Measurements from ENCODE around the gene KLHL22.
"Not testable (repeated sequence)": the region's sequence is repeated elsewhere in the genome, so short reads cannot be mapped to it uniquely, and the experiment has no call there.

KLHL22 gene

DNA sequence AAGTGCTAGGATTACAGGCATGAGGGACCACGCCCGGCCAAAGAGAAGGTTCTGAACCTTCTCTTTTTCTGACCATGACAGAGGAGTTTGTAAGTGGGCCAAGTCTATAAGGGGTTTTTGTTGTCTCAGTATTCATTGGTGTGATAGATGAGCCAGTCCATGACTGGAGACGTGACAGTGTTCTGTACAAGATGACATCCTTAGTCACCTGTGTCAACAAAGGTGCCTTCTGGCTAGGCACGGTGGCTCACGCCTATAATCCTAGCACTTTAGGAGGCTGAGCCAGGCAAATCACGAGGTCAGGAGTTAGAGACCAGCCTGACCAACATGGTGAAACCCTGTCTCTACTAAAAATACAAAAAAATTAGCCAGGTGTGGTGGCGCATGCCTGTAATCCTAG is 4.2 kb upstream of the KLHL22 start:
- no peak for DNase-seq (ENCODE audit: low read depth)

DNA sequence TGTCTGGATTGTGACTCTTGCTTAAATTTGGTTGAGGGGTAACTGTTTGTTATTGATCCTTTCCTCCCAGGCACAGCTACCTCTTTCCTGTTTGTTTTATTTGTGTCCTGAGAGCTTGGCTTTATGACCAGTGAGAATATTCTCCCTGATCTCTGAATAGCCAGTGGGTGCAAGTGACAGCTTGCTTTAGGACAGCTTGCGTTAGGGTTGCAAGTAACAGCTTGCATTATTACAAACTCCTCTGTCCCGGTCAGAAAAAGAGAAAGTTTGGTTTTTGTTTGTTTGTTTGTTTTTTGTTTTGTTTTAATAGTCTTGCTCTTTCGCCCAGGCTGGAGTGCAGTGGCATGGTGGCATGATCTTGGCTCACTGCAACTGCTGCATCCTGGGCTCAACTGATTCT is 3.3 kb upstream of the KLHL22 start:
- DNase-seq (ENCODE audit: low read depth): no peak

DNA sequence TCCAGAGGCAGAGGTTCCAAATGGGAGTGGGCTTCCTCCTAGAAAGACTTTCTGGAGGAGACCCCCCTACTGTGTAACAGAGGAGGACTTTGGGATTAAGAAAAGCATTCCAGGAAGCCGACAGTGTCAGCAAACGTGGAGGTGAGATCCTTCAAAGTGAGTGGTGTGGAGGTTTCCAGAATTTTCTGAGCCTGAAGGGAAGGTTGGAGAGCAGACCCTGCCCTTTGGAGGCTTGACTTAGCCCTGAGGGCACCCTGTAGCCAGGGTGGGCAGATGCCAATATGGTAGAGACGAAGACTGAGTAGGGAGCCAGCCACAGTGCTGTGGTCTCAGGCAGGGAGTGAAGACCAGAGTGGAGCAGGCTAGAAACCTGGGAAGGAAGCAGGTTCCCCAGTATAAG is 1.8 kb upstream of the KLHL22 start:
- DNase-seq (ENCODE audit: low read depth): no peak

DNA sequence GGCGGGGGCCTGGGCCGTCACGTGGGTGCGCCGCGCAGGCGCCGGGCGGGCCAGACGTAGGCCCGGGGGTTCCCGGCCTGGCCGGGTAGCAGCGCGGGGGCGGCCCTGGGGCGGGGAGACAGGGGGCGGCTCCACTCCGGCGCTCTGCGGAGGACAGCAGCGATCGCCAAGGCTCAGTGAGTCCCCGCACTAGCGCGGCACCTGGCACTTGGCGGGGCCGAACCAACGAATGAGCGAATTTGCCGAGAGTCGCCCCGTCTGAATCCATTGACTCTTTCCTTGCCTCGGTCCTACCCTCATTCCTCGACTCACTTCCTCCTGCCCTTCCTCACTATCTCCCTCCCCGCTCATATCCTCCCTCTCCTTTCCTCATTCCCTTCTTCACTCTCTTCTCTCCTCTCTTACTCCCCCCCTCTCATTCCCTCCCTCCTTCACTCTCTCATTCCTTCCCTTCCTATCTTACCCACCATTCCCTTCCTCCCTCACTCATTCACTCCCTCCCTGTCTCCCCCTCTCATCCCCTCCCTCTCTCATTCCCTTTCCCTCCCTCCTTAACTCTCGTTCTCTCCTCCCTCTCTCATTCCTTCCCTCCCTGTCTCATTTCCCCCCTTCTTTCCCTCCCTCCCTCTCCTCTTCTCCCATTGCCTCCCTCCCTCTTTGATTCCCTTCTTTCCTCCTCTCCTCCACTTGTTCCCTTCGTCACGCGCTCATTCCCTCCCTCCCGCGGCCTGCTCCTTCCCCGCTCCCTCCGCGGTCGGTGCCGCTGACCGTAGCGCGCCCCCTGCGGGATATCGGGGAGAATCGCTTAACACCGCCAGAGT is 476 bp upstream of the KLHL22 start:
- DNase-seq (ENCODE audit: low read depth): peak; percentile 82

DNA sequence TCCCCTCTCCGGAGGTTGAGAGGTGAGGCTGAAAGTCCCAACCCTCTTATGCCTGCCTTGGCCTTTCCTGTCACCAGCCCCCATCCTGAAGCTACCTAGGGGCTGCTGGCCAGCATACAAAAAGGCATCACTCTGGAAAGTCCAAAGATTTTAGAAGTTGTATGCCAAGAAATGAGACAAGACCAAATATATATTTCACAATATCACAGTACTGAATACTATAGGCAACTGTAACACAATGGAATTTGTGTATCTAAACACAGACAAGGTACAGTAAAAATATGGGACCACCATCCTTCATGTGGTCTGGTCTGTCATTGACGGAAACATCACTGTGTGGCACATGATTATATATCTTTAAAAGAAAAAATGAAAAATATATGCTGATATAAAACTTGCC is 4.2 kb downstream of the KLHL22 start:
- no peak for DNase-seq (ENCODE audit: low read depth)

DNA sequence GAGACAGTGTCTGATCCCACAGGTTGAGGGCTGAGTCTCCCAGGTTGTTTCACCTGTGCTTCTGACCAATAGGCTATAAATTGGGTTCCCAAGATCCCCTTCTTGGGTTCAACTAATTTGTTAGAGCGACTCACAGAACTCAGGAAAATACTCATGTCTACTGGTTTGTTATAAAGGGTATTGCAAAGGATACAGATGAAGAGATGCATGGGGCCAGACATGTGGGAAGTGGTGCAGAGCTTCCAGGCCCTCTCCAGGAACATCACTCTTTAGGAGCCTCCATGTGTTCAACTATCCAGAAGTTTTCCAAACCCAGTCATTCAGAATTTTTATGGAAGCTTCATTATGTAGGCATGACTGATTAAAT is 4.7 kb downstream of the KLHL22 start:
- DNase-seq (ENCODE audit: low read depth): no peak

DNA sequence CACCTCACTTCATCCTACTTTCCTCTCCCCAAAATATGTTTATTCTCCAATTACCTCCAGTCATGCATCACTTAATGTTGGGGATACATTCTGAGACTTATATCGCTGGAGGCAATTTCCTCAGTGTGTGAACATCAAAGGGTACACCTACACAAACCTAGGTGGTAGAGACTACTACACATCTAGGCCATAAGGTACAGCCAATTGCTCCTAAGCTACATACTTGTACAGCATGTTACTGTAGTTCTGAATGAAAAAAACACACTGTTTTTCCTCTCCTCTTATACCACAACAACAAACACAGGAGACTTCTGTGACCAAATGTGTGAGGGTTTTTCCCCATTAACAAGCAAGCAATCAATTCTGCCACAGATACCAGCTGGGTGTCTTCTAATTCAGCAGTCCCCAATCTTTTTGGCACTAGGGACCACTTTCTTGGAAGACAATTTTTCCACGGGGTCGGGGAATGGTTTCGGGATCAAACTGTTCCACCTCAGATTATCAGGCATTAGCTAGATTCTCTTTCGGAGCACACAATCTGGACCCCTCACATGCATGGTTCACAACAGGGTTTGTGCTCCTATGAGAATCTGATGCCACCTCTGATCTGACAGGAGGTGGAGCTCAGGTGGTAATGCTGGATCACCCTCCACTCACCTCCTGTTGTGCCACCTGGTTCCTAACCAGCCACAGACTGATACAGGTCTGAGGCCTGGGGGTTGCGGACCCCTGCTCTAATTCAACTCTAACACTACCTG is 5.2 kb downstream of the KLHL22 start:
- no peak for DNase-seq (ENCODE audit: low read depth)

DNA sequence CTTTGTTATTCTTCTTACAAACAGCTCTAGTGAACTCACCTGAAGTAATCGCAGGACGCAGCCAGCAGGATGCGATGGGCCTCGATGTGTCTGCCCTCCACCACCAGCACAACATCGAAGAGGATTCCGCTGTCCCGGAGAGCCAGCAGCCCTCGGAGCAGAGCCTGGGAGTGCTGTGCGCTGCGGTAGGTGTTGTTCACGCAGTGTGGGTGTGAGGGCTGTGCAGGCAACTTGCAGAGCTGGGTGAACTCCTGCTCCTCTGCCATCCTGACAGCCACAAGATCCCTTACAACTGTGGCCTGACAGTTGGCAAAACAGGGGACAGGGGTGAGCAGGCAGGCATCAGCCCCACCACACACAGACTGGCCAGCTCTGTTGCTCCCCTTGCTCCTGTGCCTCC is 6.6 kb downstream of the KLHL22 start:
- DNase-seq (ENCODE audit: low read depth): no peak

DNA sequence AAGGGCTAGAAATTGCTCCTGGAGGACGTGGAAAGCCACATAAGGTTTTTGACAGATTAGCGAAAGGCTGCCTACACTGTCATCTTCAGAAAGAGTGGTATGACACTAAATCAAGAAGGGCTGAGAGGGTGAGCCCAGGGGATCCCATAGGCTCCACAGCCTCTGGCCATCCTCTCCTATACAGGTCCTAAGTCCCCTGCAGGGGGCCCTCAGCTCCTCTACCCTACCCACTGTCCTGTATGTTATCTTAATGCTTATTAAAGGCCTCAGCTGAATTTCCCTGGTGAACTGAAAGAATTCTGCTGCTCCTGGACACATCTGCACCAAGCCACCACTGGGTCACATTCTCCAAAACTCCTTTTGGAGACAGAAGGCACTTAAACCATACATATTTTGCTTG is 7.9 kb downstream of the KLHL22 start:
- no peak for DNase-seq (ENCODE audit: low read depth)

DNA sequence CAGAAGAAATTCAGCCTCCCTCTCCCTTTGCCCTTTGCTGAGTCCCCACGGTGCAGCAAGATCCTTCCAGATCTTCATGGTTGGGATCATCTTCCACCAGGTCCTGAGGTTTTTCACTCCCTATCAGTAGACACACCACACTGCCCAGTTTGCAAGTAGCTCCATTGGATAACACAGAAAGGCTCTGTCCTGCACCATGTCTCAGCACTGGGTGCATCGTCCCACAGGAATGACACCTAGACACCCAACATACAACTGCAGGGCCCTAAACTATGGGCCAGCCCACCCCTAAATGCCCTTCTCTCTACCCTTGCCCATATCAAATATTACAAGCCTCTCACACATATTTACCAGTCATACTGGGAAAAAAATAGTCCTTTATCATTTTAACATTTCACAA is 9.4 kb downstream of the KLHL22 start:
- DNase-seq (ENCODE audit: low read depth): no peak

DNA sequence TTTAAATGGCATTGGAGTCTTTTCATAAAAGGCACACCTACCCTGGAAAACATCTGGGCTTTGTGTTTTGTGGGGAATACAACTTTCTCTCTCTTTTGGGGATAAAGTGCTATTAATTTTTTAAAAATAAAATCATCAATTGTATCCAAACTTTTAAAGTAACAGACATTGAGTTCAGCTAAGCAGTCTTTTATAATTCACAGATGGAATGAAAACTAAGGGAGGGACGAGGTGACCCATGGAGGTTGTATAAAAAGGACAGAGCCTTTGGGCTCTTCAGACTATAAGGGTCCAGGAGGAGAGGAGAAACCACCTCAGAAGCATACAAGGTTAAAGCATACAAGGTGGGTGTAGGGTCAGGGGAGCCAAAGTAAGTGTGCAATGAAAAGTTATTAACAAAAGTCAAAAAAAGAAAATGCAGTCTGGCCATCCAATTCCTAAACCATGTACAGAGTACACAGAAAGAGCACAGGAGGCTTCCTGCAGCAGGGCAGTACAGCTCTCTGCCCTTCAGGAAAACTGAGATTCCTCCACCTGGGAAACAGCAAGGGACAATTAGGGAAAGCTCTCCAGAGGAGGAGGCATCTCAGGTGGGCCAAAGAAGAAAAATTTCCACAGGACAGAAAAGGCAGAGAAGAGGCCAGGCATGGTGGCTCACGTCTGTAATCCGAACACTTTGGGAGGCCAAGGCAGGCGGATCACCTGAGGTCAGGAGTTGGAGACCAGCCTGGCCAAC is 10.5 kb downstream of the KLHL22 start:
- DNase-seq (ENCODE audit: low read depth): no peak

DNA sequence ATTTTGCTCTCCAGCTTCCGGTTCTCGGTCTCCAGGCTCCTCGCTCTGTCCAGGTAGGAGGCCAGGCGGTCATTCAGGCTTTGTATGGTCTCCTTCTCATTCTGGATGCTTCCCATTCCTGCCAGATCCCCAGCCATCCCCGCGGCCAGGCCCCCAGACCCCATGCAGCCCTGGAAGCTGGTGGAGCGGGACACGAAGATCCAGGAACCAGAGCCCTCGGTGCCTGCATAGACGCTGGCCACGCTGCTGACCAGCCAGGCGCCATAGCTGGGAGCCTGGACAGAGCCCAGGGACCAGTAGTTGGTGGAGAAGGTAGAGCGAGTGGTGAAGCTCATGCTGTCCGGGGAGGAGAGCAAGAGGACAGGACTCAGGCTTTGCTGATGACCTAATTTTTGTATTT is 11.8 kb downstream of the KLHL22 start:
- no peak for DNase-seq (ENCODE audit: low read depth)

DNA sequence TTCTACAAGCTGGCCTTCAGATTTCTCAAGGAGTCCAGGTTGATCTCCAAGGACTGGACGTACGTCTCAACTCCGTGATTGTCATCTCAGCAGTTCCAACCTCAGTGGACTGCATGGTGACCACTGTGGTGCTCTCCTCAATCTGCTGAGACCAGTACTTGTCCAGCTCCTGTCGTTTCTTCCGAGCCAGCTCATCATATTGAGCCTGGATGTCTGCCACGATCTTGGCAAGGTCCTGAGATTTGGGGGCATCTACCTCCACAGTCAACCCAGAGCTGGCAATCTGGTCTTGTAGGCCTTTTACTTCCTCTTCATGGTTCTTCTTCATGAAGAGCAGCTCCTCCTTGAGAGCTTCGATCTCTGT is 12.5 kb downstream of the KLHL22 start:
- not testable (repeated sequence) for DNase-seq (ENCODE audit: low read depth)

DNA sequence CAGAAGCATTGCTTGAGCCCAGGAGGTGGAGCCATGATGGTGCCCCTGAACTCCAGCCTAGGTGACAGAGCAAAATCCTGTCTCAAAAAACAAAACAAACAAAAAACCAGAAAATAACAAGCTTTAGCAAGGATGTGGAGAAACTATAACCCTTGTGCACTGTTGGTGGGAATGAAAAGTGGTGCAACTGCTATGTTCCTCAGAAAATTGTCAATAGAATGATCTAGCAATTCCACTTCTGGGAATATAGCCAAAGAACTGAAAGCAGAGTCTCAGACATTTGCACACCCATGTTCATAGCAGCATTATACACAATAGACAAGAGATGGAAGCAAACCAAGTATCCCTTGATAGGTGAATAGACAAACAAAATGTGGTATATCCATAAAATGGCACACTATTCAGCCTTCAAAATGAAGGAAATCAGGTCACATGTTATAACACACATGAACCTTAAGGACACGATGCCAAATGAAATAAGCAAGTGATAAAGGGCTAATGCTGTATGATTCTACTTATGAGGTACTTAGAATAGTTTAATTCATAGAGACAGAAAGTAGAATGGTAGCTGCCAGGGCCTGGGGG is 15.9 kb downstream of the KLHL22 start:
- no peak for DNase-seq (ENCODE audit: low read depth)

DNA sequence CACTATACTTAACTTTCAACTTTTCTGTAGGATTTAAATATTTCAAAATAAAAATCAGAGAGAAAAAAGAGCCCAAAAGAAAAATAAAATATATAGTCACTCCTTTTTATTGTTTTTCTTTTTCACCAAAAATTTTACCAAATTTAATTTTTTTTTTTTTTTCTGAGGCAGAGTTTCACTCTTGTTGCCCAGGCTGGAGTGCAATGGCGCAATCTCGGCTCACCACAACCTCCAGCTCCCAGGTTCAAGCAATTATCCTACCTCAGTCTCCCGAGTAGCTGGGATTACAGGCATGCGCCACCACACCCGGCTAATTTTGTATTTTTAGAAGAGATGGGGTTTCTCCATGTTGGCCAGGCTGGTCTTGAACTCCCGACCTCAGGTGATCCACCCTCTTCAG is 17.5 kb downstream of the KLHL22 start:
- DNase-seq (ENCODE audit: low read depth): not testable (repeated sequence)

DNA sequence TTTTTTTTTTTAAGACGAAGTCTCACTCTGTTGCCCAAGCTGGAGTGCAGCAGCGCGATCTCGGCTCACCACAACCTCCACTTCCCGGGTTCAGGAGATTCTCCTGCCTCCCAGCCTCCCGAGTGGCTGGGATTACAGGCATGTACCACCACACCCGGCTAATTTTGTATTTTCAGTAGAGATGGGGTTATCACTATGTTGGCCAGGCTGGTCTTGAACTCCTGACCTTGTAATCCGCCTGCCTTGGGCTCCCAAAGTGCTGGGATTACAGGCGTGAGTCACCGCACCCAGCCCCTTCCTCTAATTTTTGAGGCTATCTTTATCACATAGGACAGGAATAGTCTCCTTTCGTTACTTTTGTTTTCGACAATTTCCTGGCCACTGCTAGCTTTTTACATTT is 20.0 kb downstream of the KLHL22 start:
- DNase-seq (ENCODE audit: low read depth): not testable (repeated sequence)

DNA sequence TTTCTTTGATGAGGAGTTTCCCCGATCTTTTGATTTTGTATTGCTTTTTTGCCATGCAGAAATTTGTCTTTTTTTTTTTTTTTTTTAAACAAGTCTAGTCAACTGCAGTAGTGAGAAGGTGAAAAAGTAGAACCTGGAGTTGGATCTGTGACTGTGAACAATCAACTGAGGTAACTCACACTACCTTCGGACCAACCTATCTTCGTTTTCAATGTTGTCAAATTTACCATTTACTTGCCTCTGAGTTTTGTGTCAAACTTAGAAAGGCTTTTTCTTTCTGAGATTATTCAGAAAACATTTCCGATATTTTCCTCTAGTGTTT is 20.5 kb downstream of the KLHL22 start:
- no peak for DNase-seq (ENCODE audit: low read depth)

DNA sequence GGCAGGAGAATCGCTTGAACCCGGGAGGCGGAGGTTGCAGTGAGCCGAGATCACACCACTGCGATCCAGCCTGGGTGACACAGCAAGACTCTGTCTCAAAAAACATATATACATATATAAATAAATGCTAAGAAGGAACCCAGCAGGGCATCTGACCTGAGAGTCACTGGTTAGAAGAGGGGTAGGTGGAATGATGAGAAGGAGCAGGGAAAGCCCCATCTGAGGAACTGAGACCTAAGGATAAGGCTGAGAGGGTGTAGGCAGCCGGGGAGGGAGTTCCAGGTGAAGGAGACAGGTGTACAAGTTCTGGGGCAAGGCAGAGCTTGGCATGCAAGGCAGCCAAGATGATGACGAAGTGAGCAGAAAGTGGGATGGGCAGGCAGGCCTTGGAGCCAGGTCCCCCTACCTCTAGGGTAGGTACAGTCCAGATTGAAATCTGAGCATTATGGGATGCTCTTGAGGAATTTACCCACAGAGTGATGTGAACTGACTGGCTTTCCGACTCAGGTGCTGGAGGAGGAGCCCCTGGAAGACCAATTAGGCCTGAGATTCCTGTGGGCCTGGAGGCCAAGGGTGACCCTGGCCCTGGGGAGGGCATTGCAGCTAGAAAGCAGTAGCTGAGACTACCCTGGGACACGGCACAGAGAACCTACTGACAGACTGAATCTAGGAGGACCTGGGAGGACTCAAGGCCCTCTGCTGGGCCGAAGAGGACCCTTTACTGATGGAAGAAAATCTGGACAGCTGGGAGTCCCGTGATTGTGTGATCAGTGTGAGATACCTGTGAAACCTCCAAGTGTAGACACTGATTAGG is 22.8 kb downstream of the KLHL22 start:
- no peak for DNase-seq (ENCODE audit: low read depth)

DNA sequence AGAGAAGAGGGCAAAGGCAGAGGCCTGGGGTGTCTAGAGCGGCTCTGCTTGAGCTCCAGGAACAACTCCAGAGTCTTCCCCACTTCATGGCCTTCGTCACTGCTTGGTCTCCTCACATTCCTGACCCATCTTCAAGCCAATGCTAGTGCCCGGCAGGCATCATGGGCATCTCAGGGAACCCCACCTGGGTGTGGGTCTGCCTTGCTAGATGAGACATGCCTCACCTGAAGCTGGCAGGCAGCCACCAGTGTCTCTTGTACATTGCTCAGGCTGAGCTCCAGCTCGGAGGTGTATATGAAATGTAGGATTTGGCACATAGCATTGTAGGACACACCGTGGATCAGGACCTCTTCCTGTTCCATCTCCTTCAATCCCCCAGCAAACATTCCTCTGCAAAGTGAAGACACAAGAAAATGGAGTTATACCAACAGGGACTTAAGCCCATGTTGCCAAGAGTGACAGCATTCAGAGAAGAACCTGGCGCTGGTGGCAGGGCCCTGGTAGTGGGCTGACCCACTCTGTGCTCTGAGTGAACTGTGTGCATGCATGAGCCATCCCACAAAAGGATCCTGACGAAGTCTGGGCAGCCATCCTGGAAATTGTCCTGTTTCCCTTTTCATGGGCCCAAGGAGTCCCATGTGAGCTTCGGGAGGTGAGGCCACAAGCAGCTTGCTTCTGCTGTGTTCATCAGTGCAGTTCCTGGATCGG is 24.3 kb downstream of the KLHL22 start:
- DNase-seq (ENCODE audit: low read depth): no peak

DNA sequence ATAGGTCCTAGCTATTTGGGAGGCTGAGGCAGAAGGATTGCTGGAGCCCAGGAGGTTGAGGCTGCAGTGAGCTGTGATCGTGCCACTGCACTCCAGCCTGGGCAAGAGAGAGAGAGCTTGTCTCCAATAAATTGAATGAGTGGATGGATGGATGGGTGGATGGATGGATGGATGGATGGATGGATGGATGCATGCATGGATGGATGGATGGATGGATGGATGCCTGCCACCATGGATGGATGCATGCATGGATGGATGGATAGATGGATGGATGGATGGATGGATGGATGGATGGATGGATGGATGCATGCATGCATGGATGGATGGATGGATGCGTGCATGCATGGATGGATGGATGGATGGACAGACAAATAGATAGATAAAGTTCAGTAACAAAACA is 25.1 kb downstream of the KLHL22 start:
- not testable (repeated sequence) for DNase-seq (ENCODE audit: low read depth)

DNA sequence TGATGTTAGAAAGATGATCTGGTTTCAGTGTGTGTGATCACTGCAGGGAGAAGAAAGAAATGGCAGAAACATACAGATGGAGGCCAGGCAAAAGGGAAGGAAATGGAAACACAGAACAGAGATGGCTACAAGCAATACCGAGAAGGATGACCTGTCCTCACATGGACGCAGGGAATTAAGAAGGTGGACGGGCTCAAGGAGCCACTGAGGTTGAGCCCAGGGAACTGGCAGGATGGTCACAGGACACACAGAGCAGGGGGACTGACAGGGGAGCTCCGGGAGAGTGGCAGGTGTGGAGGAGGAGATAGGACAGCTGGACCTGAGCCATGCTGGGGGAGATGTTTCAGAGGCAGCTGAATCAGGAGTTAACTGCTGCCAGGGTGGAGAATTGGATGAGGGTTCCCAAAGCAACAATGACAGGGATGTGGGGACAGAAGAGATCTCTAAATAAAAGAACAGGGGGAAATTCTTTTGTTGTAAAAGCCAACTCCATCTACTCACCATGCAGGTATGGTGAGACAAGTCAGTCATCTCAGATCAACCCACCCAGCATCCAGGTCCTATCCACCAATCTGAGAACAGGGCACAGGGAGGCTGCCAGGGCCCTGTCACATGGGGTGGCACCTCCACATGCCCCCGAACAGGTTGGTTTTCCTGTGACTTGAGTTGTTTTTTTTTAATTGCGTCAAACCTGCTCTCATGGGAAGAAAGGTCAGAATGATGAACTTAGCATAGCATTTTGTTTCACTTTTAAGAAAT is 26.3 kb downstream of the KLHL22 start:
- no peak for DNase-seq (ENCODE audit: low read depth)

Data from stimulated activated CD8-positive, alpha-beta memory T cell treated with anti-CD3 and anti-CD28 coated beads, Interleukin-15, amount 100 ng/mL, for 1 hour (primary cell).